ENCODE data around the gene PRKCI.
"Not testable (repeated sequence)": the region's sequence is repeated elsewhere in the genome, so short reads cannot be mapped to it uniquely, and the experiment has no call there.

PRKCI gene

DNA sequence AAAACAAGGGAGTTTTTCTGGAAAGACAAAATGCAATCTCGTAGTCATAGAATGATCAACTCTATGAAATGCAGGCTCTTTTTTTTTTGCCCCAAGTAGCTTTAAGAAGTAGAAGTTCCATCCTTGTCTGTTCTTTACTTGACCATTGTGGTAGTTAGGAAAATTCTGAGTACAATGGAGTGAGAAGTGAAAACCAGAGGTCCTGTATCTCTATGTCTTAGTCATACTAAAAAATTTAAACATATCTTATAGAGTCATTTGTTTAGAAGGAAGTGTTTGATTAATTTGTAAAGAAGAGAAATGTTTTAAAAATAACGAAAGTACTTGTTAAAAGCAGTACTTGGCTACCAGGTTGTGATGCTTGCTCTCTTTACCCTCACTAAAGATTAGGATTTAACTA is 52.4 kb downstream of the PRKCI start:
- no peak overlapping the region for H3K4me3 ChIP-seq (ENCODE audit: low read length)
- DNase-seq (ENCODE audit: low read depth), result no peak
- TF ChIP-seq, protein P1, sequence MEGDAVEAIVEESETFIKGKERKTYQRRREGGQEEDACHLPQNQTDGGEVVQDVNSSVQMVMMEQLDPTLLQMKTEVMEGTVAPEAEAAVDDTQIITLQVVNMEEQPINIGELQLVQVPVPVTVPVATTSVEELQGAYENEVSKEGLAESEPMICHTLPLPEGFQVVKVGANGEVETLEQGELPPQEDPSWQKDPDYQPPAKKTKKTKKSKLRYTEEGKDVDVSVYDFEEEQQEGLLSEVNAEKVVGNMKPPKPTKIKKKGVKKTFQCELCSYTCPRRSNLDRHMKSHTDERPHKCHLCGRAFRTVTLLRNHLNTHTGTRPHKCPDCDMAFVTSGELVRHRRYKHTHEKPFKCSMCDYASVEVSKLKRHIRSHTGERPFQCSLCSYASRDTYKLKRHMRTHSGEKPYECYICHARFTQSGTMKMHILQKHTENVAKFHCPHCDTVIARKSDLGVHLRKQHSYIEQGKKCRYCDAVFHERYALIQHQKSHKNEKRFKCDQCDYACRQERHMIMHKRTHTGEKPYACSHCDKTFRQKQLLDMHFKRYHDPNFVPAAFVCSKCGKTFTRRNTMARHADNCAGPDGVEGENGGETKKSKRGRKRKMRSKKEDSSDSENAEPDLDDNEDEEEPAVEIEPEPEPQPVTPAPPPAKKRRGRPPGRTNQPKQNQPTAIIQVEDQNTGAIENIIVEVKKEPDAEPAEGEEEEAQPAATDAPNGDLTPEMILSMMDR (conservative IDR thresholded peaks at IDR 0.05; ENCODE audit: low read length), result no peak

DNA sequence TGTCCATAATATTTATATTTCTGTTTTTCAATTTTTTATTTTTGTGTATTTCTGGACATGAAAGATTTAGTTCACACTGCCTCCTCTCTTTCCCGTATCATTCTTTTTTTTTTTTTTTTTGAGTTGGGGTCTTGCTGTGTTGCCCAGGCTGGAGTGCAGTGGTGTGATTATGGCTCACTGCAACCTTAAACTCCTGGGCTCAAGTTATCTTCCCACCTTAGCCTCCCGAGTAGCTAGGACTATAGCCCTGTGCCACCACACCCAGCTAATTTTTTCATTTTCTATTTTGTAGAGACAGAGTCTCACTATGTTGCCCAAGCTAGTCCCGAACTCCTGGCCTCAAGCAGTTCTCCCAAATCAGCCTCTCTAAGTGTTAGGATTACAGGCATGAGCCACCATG is 53.6 kb downstream of the PRKCI start:
- no peak for DNase-seq (ENCODE audit: low read depth)
- no peak overlapping the region for H3K4me3 ChIP-seq (ENCODE audit: low read length)
- TF ChIP-seq, protein P1 (conservative IDR thresholded peaks at IDR 0.05; ENCODE audit: low read length), result no peak

DNA sequence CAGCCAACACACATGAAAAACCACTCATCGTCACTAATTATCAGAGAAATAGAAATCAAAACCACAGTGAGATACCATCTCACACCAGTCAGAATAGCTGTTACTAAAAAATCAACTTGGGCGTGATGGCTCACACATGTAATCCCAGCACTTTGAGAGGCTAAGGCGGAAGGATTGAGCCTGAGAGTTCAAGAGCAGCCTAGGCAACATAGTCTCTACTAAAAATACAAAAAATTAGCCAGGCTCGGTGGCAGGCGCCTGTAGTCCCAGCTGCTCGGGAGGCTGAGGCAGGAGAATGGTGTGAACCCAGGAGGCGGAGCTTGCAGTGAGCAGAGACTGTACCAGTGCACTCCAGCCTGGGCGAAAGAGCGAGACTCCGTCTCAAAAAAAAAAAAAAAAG is 55.1 kb downstream of the PRKCI start:
- not testable (repeated sequence) for H3K4me3 ChIP-seq (ENCODE audit: low read length)

DNA sequence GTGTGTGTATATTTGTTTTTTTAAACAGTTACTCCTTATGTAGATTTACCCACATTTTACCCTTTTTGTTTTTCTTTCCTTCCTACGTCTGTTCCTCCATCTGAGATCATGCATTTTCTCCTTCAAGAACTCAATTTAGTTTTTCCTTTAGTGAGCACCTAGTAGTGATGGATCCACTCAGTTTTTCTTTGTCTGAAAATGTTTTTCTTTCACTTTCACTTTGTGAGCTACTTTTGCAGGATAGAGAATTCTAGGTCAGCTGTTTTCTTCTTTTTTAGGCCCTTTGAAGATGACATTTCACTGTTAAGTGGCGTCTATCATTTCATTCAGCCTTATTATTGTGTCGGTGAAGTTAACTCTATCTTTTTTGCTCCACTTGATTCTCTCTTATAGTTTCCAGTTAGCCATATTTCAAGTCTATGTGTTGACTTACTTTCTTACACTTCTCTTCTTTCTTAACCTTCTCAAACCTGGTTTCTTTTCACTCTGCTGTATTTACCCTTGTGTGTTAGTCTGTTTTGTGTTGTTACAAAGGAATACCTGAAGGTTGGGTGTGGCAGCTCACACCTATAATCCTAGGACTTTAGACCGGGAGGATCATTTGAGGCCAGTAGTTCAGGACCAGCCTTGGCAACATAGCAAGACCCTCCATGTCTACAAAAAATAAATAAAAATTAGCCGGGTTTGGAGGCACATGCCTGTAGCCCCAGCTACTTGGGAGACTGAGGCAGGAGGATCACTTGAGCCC is 55.8 kb downstream of the PRKCI start:
- no peak overlapping the region for H3K4me3 ChIP-seq (ENCODE audit: low read length)
- no peak for DNase-seq (ENCODE audit: low read depth)
- TF ChIP-seq, protein P1 (conservative IDR thresholded peaks at IDR 0.05; ENCODE audit: low read length), result no peak

More for the DNA sequence above, 55.1 kb downstream of the PRKCI start:
- DNase-seq (ENCODE audit: low read depth), result not testable (repeated sequence)

DNA sequence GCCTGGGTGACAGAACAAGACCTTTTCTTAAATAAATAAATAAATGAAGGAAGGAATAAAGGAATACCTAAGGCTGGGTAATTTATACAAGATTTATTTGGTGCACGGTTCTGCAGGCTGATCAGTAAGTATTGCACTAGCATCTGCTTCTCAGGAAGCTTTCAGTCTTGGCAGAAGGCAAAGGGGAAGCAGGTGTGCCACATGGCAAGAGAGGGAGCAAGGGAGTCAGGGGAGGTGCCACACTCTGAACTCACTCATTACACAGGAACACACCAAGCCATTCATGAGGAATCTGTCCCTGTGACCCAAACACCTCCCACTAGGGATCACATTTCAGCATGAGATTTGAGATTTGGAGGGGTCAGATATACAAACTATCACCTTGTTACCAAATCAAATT is 56.4 kb downstream of the PRKCI start:
- H3K4me3 ChIP-seq (ENCODE audit: low read length), result no peak overlapping the region
- TF ChIP-seq, protein P1 (conservative IDR thresholded peaks at IDR 0.05; ENCODE audit: low read length), result no peak
- no peak for DNase-seq (ENCODE audit: low read depth)

DNA sequence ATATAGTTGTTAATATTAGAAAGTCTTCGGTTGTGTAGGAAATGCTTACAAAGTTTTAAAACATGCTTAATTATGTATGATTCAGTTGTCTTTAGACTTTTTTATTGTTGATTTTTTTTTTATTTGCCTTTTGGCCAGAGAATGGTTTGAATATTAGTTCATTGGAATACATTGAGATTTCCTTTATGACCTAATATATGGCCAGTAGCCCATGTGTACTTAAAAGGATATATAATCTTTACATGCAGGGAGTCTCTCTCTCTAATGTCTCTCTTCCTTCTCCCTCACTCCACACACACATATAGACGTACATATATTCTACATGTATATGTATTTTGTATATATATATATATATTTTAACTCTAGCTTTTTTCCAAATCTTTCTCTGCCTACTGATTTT is 68.0 kb downstream of the PRKCI start:
- DNase-seq (ENCODE audit: low read depth), result no peak
- TF ChIP-seq, protein P1 (conservative IDR thresholded peaks at IDR 0.05; ENCODE audit: low read length), result no peak
- H3K4me3 ChIP-seq (ENCODE audit: low read length), result no peak overlapping the region

DNA sequence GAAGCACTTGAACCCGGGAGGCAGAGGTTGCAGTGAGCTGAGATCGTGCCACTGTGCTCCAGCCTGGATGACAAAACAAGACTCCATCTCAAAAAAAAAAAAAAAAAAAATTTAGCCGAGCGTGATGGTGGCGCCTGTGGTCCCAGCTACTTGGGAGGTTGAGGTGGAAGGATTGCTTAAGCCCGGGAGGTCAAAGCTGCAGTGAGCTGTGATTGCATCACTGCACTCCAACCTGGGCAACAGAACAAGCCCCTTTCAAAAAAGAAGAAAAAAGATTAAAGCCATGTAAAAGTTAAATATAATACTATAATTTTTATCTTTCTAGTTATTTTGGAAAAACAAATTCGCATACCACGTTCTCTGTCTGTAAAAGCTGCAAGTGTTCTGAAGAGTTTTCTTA is 73.4 kb downstream of the PRKCI start:
- DNase-seq (ENCODE audit: low read depth), result no peak
- TF ChIP-seq, protein P1 (conservative IDR thresholded peaks at IDR 0.05; ENCODE audit: low read length), result no peak
- no peak overlapping the region for H3K4me3 ChIP-seq (ENCODE audit: low read length)
